ENCODE results near the gene NR4A1. TPM values are rescaled to one million over a fixed set of nuclear protein-coding genes. Genes with fewer than 3 reads are reported as not detected.

Gene NR4A1
- total RNA-seq, 1 experiment from 2014 or later: 37.9 TPM

GRCh38 chr12:52055731-52056711, 4.8 kb downstream of the NR4A1 start:
- POLR2A ChIA-PET: interaction anchor here (0.6 kb wide), 1 partner anchor 18 kb away, joined by 3 read pairs; no protein-coding TSS in a partner anchor
- H3K4me3 ChIP-seq (ENCODE audit: low read depth, low read length): no peak overlapping the region
- Mint-ChIP-seq H3K4me1 (ENCODE audit: low read depth, unreplicated experiment) (peaks cover 7% of the 10 kb centered on the region), H3K4me3 (ENCODE audit: unreplicated experiment) (no peak overlapping the region), H3K9me3 (ENCODE audit: unreplicated experiment) (no peaks in the 10 kb centered on the region), H3K36me3 (ENCODE audit: insufficient read depth, unreplicated experiment) (peaks cover 23% of the 10 kb centered on the region), H3K27me3 (ENCODE audit: insufficient read depth, unreplicated experiment) (no peaks in the 10 kb centered on the region), H3K27ac (ENCODE audit: unreplicated experiment) (peak overlapping the region; percentile 36)
- intact Hi-C loops (cut with micrococcal nuclease; ENCODE audit: unreplicated experiment): no loop called here
- no peaks in the 10 kb centered on the region for H3K9me3 ChIP-seq
- no TSS peak for BruUV-seq (replicated peaks)
- no peak for TF ChIP-seq CTCF (IDR thresholded peaks at IDR 0.05; ENCODE audit: insufficient read depth in 1 of 2, low read depth in 1 of 2, low read length in 1 of 2, severe bottlenecking in 1 of 2, unreplicated experiment in 1 of 2)
- H3K27me3 ChIP-seq (replicated peaks; ENCODE audit: control insufficient read depth, insufficient read depth, low read length): no peaks in the 10 kb centered on the region
- H3K36me3 ChIP-seq (ENCODE audit: control insufficient read depth, insufficient read depth, low read length): 0 out of 2 replicates have a peak, but pooled peaks cover 2% of the 10 kb centered on the region
- H3K4me1 ChIP-seq: peaks cover 6% of the 10 kb centered on the region; the same call in 1 of the 2 replicates
- no peak for DNase-seq
- CTCF ChIA-PET: interaction anchor here (0.6 to 1.1 kb wide), 4 partner anchors 12 to 70 kb away, joined by 3 to 8 read pairs (median 6); no protein-coding TSS in a partner anchor

DNA sequence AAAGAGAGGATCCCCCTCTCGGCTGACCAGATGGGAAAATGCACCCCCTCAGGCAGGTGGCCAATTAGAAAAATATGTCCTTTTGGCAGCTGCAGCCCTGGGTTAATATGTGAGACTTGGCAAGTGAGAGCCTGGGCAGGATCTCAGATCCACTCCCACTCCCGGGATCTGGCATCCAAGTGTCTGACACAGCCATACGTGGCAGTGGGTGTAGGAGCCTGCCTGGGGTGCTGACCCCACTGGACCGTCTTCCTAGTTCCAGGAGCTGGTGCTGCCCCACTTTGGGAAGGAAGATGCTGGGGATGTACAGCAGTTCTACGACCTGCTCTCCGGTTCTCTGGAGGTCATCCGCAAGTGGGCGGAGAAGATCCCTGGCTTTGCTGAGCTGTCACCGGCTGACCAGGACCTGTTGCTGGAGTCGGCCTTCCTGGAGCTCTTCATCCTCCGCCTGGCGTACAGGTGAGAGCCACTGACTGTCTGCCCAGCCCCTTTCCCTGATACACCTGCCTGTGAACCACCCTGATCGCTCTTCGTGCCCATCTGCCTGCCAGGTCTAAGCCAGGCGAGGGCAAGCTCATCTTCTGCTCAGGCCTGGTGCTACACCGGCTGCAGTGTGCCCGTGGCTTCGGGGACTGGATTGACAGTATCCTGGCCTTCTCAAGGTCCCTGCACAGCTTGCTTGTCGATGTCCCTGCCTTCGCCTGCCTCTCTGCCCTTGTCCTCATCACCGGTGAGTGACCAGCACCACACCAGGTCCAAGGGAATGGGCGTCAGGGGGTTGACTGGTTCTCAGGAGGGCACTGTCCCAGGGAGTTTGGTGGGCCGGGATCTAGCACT, 5.8 kb downstream of the NR4A1 start:
- H3K4me3 Mint-ChIP-seq (ENCODE audit: unreplicated experiment): no peak overlapping the region
- TF ChIP-seq CTCF (IDR thresholded peaks at IDR 0.05; ENCODE audit: insufficient read depth in 1 of 2, low read depth in 1 of 2, low read length in 1 of 2, severe bottlenecking in 1 of 2, unreplicated experiment in 1 of 2): no peak
- peaks cover 13% of the 10 kb centered on the region for H3K36me3 Mint-ChIP-seq (ENCODE audit: insufficient read depth, unreplicated experiment)
- Histone ChIP-seq H3K36me3 (ENCODE audit: control insufficient read depth, insufficient read depth, low read length) (0 out of 2 replicates have a peak, but pooled peaks cover 2% of the 10 kb centered on the region), H3K4me3 (ENCODE audit: low read depth, low read length) (no peak overlapping the region), H3K9me3 (no peaks in the 10 kb centered on the region), H3K27me3 (replicated peaks; ENCODE audit: control insufficient read depth, insufficient read depth, low read length) (no peaks in the 10 kb centered on the region), H3K4me1 (no peaks in the 10 kb centered on the region; the same call in 1 of the 2 replicates)
- peaks cover 3% of the 10 kb centered on the region for H3K4me1 Mint-ChIP-seq (ENCODE audit: low read depth, unreplicated experiment)
- intact Hi-C loops (cut with micrococcal nuclease; ENCODE audit: unreplicated experiment): no loop called here
- ChIA-PET POLR2A (no interaction called here), CTCF (interaction anchor here (0.9 to 1.1 kb wide), 2 partner anchors 11 to 32 kb away, joined by 3 to 5 read pairs; no protein-coding TSS in a partner anchor)
- no peaks in the 10 kb centered on the region for H3K9me3 Mint-ChIP-seq (ENCODE audit: unreplicated experiment)
- H3K27me3 Mint-ChIP-seq (ENCODE audit: insufficient read depth, unreplicated experiment): no peaks in the 10 kb centered on the region
- peak overlapping the region; percentile 36 for H3K27ac Mint-ChIP-seq (ENCODE audit: unreplicated experiment)
- no peak for DNase-seq
- no TSS peak for BruUV-seq (replicated peaks)
